HCT116 (cell line): ENCODE data around the gene USP10. TPM values are rescaled to one million over a fixed set of nuclear protein-coding genes. Genes with fewer than 3 reads are reported as not detected.

Experiments used
- ATAC-seq: fragments of 200-7000 bp; cut with Tn5 transposase; 2 replicates; pipeline ENCODE4 v1.9.1; 2020; ENCODE audit warnings: mild to moderate bottlenecking, moderate library complexity
- BruUV-seq: library from RNA; stranded (reverse); fragments of 400-500 nt; replicated peaks from 2 replicates; lab custom pipeline; 2021; lab: Mats Ljungman, UMichigan
- CTCF ChIA-PET: fragments of 300-600 bp; sonication (Branson Sonifier 250); formaldehyde crosslinking; loops from one replicate; lab custom pipeline; 2021; ENCODE audit warnings: antibody characterized with exemption; lab: Charles Lee
- POLR2A ChIA-PET: fragments of 300-600, 350-600 bp; sonication (Branson Sonifier 250); formaldehyde crosslinking; loops from one replicate; lab custom pipeline; 2021; ENCODE audit warnings: antibody characterized with exemption; lab: Charles Lee
- RAD21 ChIA-PET, 2 experiments: fragments of 300-600 bp; sonication (Branson Sonifier 250); formaldehyde crosslinking; loops; one replicate each; lab custom pipeline; 2023; ENCODE audit warnings: low total read pairs in 2 of 2; ENCODE audit not compliant: uncharacterized antibody in 2 of 2, unreplicated experiment in 2 of 2, low non-redundant PET in 1 of 2; lab: Charles Lee
- DNase-seq: peaks from one replicate; pipeline ENCODE4 v3.0.0-alpha.2; 2010; ENCODE audit warnings: low read depth, low spot score
- H2AFZ ChIP-seq: fragments of 200-600 bp; shearing (Covaris generic), sonication (generic); 2 replicates; pipeline ENCODE4 v1.6.1; 2017; ENCODE audit warnings: low read depth, mixed run types, mixed read lengths, antibody characterized with exemption, low read length; ENCODE audit not compliant: poor library complexity, severe bottlenecking
- H3K27ac ChIP-seq: 2 replicates; pipeline ENCODE4 v1.5.1; 2012; ENCODE audit warnings: low read depth, low read length
- H3K27me3 ChIP-seq: fragments of 200-600 bp; sonication (generic); 2 replicates; pipeline ENCODE4 v1.6.1; 2016; ENCODE audit warnings: mixed run types, low read length, mixed read lengths; ENCODE audit not compliant: insufficient read depth
- H3K36me3 ChIP-seq, 2 experiments: fragments of 200-500 bp in 1 of 2; fragments of 200-600 bp in 1 of 2; sonication (Bioruptor generic) in 1 of 2; sonication (generic) in 1 of 2; 2 replicates each; pipeline versions ENCODE4 v1.5.1 to v1.6.1; 2014 to 2016; ENCODE audit warnings: low read length in 2 of 2, inconsistent platforms in 1 of 2, mixed read lengths in 1 of 2, mixed run types in 1 of 2; ENCODE audit not compliant: insufficient read depth in 2 of 2, control insufficient read depth in 1 of 2
- H3K4me1 ChIP-seq, 2 experiments: fragments of 200-600 bp in 1 of 2; sonication (generic) in 1 of 2; 2 replicates each; pipeline versions ENCODE4 v1.5.1 to v1.6.1; 2012 to 2017; ENCODE audit warnings: low read length in 2 of 2, inconsistent platforms in 1 of 2, mild to moderate bottlenecking in 1 of 2, mixed read lengths in 1 of 2, mixed run types in 1 of 2, moderate library complexity in 1 of 2; ENCODE audit not compliant: insufficient read depth in 2 of 2, control insufficient read depth in 1 of 2
- H3K4me2 ChIP-seq: fragments of 200-600 bp; sonication (generic); 2 replicates; pipeline ENCODE4 v1.6.1; 2017; ENCODE audit warnings: mixed run types, low read length, mixed read lengths
- H3K4me3 ChIP-seq, 2 experiments: fragments of 200-600 bp in 1 of 2; sonication (generic) in 1 of 2; replicated peaks in 1 of 2; 2 replicates each; pipeline ENCODE4 v1.5.1; 2011 to 2016; ENCODE audit warnings: low read length in 2 of 2, control low read depth in 1 of 2, low read depth in 1 of 2, mild to moderate bottlenecking in 1 of 2, mixed read lengths in 1 of 2, mixed run types in 1 of 2
- H3K79me2 ChIP-seq: fragments of 200-600 bp; sonication (generic); 2 replicates; pipeline ENCODE4 v1.6.1; 2017; ENCODE audit warnings: mild to moderate bottlenecking, mixed run types, low read length, moderate library complexity, mixed read lengths; ENCODE audit not compliant: insufficient read depth
- H3K9ac ChIP-seq: fragments of 200-600 bp; sonication (generic); 2 replicates; pipeline ENCODE4 v1.6.1; 2016; ENCODE audit warnings: low read length, mixed read lengths
- H3K9me2 ChIP-seq: fragments of 200-600 bp; sonication (generic), shearing (Covaris generic); 2 replicates; pipeline ENCODE4 v1.6.1; 2017; ENCODE audit warnings: mixed run types, mild to moderate bottlenecking, moderate library complexity; ENCODE audit not compliant: insufficient read depth
- H3K9me3 ChIP-seq, 2 experiments: fragments of 200-500 bp in 1 of 2; fragments of 200-600 bp in 1 of 2; sonication (Bioruptor generic) in 1 of 2; sonication (generic) in 1 of 2; 2 replicates each; pipeline ENCODE4 v1.6.1; 2014 to 2017; ENCODE audit warnings: low read length in 2 of 2, mixed read lengths in 2 of 2, inconsistent platforms in 1 of 2, low read depth in 1 of 2, mild to moderate bottlenecking in 1 of 2, mixed run types in 1 of 2, moderate library complexity in 1 of 2; ENCODE audit not compliant: control insufficient read depth in 1 of 2, insufficient read depth in 1 of 2
- H4K20me1 ChIP-seq: fragments of 200-600 bp; sonication (generic), shearing (Covaris generic); 2 replicates; pipeline ENCODE4 v1.6.1; 2017; ENCODE audit warnings: mixed run types, mild to moderate bottlenecking, moderate library complexity; ENCODE audit not compliant: insufficient read depth
- CBX3 ChIP-seq: IDR thresholded peaks from 2 replicates; pipeline ENCODE4 v1.6.1; 2012; ENCODE audit warnings: low read depth
- CEBPB ChIP-seq: IDR thresholded peaks from 2 replicates; pipeline ENCODE4 v1.6.1; 2012; ENCODE audit warnings: low read depth
- EGR1 ChIP-seq: IDR thresholded peaks from 2 replicates; pipeline ENCODE4 v1.6.1; 2012; ENCODE audit warnings: low read depth
- ELF1 ChIP-seq: IDR thresholded peaks from 2 replicates; pipeline ENCODE4 v1.6.1; 2012; ENCODE audit warnings: low read depth, borderline replicate concordance
- EZH2 ChIP-seq: fragments of 200-600 bp; sonication (generic); IDR thresholded peaks from 2 replicates; pipeline ENCODE4 v1.6.1; 2017; ENCODE audit warnings: antibody characterized with exemption, mixed run types
- EZH2phosphoT487 ChIP-seq: fragments of 200-600 bp; IDR thresholded peaks from 2 replicates; pipeline ENCODE4 v1.6.1; 2018; ENCODE audit warnings: antibody characterized with exemption, borderline replicate concordance
- FOSL1 ChIP-seq: IDR thresholded peaks from 2 replicates; pipeline ENCODE4 v1.6.1; 2012; ENCODE audit warnings: low read depth
- JUND ChIP-seq: IDR thresholded peaks from 2 replicates; pipeline ENCODE4 v1.6.1; 2012
- MAX ChIP-seq: IDR thresholded peaks from 2 replicates; pipeline ENCODE4 v1.6.1; 2012
- POLR2A ChIP-seq: IDR thresholded peaks from 2 replicates; pipeline ENCODE4 v1.7.0; 2011; ENCODE audit warnings: borderline replicate concordance; ENCODE audit not compliant: insufficient read depth, insufficient read length; ENCODE audit errors: extremely low read depth
- POLR2AphosphoS5 ChIP-seq: IDR thresholded peaks from 2 replicates; pipeline ENCODE4 v1.6.1; 2011; ENCODE audit warnings: mild to moderate bottlenecking, low read depth, low read length, moderate library complexity
- RAD21 ChIP-seq: IDR thresholded peaks from 2 replicates; pipeline ENCODE4 v1.6.1; 2012; ENCODE audit warnings: low read depth, mild to moderate bottlenecking
- REST ChIP-seq: IDR thresholded peaks from 2 replicates; pipeline ENCODE4 v1.6.1; 2012; ENCODE audit warnings: low read depth
- SRF ChIP-seq: IDR thresholded peaks from 2 replicates; pipeline ENCODE4 v1.6.1; 2012; ENCODE audit warnings: low read depth
- TCF7L2 ChIP-seq: IDR thresholded peaks from 2 replicates; pipeline ENCODE4 v1.7.0; 2011; ENCODE audit warnings: borderline replicate concordance, inconsistent platforms; ENCODE audit not compliant: insufficient read depth, insufficient read length; ENCODE audit errors: extremely low read depth
- ZFX ChIP-seq: fragments of 450-650 bp; IDR thresholded peaks from 2 replicates; pipeline ENCODE4 v1.6.1; 2017
- ZNF274 ChIP-seq: fragments of 200-500 bp; sonication (Bioruptor generic); IDR thresholded peaks from 2 replicates; pipeline ENCODE4 v1.6.1; 2014; ENCODE audit warnings: mild to moderate bottlenecking, low read depth, low read length, inconsistent platforms
- intact Hi-C: fragments of 100-400 bp; cut with micrococcal nuclease; formaldehyde crosslinking; loops from 2 replicates; pipeline ENCODE4 v1.10.0; 2022
- total RNA-seq: library from RNA; stranded (reverse); gene quantifications from one replicate; pipeline ENCODE4 v1.2.1, GENCODE V29; 2021; ENCODE audit not compliant: unreplicated experiment
- TF ChIP-seq, protein P1 (sequence below): IDR thresholded peaks from 2 replicates; pipeline ENCODE4 v1.6.1; 2012
- TF ChIP-seq, protein P2 (sequence below), 3 experiments: fragments of 200-600 bp in 1 of 3; sonication (generic) in 1 of 3; IDR thresholded peaks in 2 of 3; conservative IDR thresholded peaks in 1 of 3; 2 replicates each; pipeline ENCODE4 v1.5.1; 2012 to 2017; ENCODE audit warnings: low read depth in 2 of 3, low read length in 2 of 3, antibody characterized with exemption in 1 of 3, borderline replicate concordance in 1 of 3, control low read depth in 1 of 3, mild to moderate bottlenecking in 1 of 3, mixed read lengths in 1 of 3, mixed run types in 1 of 3, moderate library complexity in 1 of 3; ENCODE audit not compliant: insufficient read depth in 1 of 3

USP10 gene
- total RNA-seq, 1 experiment from 2014 or later: 175 TPM

- intact Hi-C loops: no loop called here
- H4K20me1 ChIP-seq: peaks cover 66% of the 10 kb centered on the region
- H3K79me2 ChIP-seq: peaks cover 94% of the 10 kb centered on the region
- TF ChIP-seq MAX (no peak), SRF (no peak), POLR2AphosphoS5 (no peak), TCF7L2 (no peak), FOSL1 (no peak), POLR2A (no peak), ELF1 (no peak), JUND (no peak), CBX3 (no peak), ZFX (no peak), EZH2 (no peak), EZH2phosphoT487 (no peak), EGR1 (no peak), CEBPB (no peak), ZNF274 (no peak), RAD21 (no peak), REST (no peak)
- TF ChIP-seq, protein P1, sequence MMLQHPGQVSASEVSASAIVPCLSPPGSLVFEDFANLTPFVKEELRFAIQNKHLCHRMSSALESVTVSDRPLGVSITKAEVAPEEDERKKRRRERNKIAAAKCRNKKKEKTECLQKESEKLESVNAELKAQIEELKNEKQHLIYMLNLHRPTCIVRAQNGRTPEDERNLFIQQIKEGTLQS: no peak
- TF ChIP-seq, protein P2, sequence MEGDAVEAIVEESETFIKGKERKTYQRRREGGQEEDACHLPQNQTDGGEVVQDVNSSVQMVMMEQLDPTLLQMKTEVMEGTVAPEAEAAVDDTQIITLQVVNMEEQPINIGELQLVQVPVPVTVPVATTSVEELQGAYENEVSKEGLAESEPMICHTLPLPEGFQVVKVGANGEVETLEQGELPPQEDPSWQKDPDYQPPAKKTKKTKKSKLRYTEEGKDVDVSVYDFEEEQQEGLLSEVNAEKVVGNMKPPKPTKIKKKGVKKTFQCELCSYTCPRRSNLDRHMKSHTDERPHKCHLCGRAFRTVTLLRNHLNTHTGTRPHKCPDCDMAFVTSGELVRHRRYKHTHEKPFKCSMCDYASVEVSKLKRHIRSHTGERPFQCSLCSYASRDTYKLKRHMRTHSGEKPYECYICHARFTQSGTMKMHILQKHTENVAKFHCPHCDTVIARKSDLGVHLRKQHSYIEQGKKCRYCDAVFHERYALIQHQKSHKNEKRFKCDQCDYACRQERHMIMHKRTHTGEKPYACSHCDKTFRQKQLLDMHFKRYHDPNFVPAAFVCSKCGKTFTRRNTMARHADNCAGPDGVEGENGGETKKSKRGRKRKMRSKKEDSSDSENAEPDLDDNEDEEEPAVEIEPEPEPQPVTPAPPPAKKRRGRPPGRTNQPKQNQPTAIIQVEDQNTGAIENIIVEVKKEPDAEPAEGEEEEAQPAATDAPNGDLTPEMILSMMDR (IDR thresholded peaks at IDR 0.05 in 2 of 3, conservative IDR thresholded peaks at IDR 0.05 in 1 of 3; ENCODE audit: borderline replicate concordance in 1 of 3, insufficient read depth in 1 of 3, low read depth in 2 of 3, low read length in 2 of 3): no peak
- TF ChIP-seq, all 23 proteins: peak for 0
- Histone ChIP-seq H3K4me3 (no peak overlapping the region), H3K9me3 (no peaks in the 10 kb centered on the region), H3K4me1 (peaks cover 10 to 29% of the 10 kb centered on the region in 2 experiments), H3K9me2 (no peaks in the 10 kb centered on the region), H3K4me2 (no peak overlapping the region), H3K27ac (no peak overlapping the region), H3K9ac (no peak overlapping the region), H3K36me3 (peaks cover 4 to 8% of the 10 kb centered on the region in 2 experiments; a peak in 1 of 4 replicates), H2AFZ (no peak overlapping the region), H3K27me3 (no peaks in the 10 kb centered on the region)
- POLR2A ChIA-PET: no interaction called here
- RAD21 ChIA-PET: no interaction called here
- DNase-seq (no peak), ATAC-seq (no peak)
- CTCF ChIA-PET: interaction anchor here (2.3 kb wide), 1 partner anchor 22 kb away, joined by 8 read pairs; no protein-coding TSS in a partner anchor
- no TSS peak for BruUV-seq
Measured at GRCh38 chr16:84704253-84704652, 4.5 kb downstream of the USP10 start.
